Measurements from ENCODE around the gene RAVER2.
"Not testable (repeated sequence)": the region's sequence is repeated elsewhere in the genome, so short reads cannot be mapped to it uniquely, and the experiment has no call there.

Gene RAVER2

DNA sequence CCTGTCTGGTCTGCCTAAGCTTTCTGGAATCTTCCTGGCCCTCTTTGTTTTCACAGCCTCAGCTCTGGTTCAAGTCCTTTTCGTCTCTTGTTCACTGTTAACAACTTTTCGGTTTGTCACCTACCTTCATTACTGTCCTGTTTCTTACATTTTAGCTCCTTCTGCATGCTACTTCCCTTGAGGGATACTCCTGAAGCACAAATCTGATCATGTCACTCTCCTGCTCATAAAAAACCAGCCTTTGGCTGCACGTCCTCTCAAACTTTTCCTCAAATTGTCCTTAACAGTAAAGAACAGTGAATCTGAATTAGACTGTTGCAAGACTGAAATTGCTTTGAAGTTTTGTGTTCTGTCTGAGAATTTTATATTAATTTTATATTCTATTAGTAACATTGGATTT, 3.3 kb downstream of the RAVER2 start:
- DNase-seq (ENCODE audit: low read depth): no peak

DNA sequence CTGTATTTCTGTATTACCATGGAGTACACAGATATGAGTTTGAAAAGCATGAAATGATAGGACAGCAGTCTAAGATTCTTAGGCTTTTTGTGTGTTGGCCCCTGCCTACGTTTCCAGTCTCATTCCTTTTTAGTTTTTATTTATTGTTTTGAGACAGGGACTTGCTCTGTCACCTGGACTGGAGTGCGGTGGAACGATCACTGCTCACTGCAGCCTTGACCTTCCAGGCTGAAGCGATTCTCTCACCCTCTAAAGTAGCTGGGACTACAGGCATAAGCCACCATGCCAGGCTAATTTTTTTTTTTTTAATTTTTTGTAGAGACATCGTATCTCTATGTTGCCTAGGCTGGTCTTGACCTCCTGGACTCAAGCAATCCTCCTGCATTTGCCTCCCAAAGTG, 3.8 kb downstream of the RAVER2 start:
- no peak for DNase-seq (ENCODE audit: low read depth)

DNA sequence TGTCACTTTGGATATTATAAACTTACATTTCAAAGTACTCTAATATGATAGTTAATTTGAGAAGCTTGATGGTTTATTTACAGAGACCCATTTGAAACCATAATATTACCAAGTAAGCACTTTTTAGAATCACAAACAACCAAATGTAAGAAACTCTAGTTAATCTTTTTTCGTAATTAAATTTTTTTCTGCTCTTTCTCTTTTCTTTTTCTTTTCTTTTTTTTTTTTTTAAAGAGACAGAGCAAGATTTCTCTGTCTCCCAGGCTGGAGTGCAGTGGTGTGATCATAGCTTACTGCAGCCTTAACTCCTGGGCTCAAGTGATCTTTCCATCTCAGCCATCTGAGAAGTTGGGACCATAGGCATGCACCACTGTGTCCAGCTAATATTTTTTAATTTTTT, 5.2 kb downstream of the RAVER2 start:
- DNase-seq (ENCODE audit: low read depth): no peak

DNA sequence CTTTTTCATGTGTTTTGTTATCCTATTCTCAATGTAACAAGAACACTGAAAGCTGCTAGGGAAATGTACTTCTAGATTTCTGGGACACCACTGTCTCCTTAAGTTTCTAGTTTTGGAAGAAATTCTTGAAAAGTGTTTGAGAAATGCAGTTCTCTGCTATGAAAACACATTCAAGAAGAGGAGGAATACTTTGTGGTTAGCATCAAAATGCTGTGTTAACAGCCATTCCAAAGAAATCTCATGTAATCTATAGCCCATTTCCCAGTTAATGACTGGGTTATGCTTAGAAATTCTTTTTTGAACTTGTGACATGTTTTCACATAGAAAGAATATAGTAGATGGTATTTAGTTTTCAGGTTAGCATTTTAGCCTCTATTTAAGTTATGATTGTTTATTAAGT, 6.0 kb downstream of the RAVER2 start:
- no peak for DNase-seq (ENCODE audit: low read depth)

DNA sequence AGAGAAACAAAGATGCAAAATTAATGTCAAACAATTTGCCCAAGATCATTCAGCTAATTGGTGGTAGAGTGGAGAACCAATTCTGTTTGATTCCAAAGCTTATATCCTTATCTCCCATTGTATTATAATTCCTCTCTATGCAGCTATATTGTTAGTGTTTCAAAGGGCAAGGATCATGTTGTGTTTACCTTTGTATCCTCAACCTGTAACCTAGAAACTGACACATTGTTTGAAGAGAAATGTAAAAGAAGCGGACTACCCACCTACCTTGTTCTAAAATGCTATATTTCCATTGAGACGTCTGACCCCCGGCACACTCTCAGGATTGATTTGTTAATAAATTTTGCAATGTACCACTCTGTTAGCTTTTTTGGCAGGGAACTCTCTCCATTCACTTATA, 9.3 kb downstream of the RAVER2 start:
- DNase-seq (ENCODE audit: low read depth): no peak

DNA sequence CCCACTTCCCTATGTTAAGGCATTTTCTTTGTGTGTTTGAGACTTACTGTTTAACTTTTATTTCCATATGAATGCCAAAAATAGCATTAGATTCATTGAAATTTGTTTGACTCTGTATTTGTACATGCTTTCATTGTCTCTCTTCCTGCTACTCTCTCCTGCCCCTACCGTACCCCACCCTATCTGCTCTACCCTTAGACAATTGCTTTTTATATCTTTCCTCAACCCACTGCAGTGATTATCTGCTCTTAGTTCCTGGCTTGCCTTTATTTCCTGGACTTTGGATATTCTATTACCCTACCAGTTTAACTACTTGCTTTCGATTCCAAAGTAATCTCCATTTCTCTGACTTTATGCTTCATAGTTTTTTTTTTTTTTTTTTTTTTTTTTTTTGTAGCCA, 10.5 kb downstream of the RAVER2 start:
- no peak for DNase-seq (ENCODE audit: low read depth)

DNA sequence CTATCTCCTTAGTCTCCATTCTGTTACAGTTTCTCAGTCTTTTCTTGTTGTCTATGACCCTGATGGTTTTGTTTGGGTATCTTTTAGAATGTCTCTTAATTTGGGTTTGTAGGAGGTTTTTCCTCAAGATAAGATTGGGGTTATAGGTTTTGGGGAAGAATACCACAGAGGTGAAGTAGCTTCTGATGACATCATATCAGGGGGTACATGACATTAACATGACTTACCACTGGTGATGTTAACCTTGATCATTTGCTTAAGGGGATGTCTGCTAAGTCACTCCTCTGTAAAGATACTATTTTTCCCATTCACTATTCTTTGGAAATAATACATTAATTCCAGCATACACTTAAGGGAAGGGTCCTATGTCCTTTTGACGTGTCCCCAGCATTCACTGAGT, 11.9 kb downstream of the RAVER2 start:
- DNase-seq (ENCODE audit: low read depth): no peak

DNA sequence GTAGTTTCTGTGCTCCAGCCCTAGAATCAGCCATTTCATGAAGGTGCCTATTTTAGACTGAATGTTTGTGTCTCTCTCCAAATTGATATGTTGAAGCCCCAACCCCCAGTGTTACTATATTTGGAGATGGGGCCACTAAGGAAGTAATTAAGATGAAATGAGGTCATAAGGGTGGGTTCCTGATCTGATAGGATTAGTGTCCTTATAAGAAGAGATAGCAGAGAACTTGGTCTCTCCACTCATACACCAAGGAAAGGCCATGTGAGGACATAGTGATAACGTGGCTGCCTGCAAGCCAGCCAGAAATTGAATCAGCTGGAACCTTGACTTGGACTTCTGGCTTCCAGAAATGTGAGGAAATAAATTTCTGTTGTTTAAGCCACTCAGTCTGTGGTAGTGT, 12.3 kb downstream of the RAVER2 start:
- DNase-seq (ENCODE audit: low read depth): no peak

DNA sequence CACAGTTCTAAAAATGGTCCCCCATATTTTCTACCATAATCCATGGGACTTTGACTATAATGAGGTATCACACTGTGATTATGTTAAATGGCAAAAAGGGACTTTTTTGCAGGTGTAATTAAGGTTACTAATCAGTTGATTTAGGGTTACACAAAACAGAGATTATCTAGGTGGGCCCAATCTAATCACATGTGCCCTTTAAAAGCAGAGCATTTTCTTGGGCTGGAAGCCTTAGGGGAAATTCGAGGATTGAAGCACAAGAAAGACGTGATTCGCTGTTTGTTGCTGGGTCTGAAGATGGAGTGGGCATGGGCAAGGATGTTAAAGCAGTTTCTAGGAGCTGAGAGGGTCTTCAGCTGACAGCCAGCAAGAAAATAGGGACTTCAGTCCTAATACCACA, 13.4 kb downstream of the RAVER2 start:
- DNase-seq (ENCODE audit: low read depth): no peak

DNA sequence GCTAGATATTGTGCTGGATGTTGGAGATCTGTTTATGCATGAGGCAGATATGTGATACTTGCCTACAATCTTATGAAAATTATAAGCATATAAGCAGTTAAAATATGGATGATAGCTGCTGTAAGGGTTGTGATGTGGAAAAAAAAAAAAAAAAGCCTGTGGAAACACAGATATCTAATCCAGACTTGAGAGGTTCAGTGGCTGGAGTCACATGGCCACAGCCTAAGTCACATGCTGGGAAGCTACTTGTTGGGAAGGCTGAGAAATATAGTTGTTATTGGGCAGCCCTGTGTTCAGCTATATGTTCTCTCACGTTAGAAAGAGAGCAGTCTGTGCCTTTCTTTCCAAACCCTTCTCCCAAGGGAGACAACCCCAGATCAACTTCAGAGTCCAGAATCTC, 15.1 kb downstream of the RAVER2 start:
- no peak for DNase-seq (ENCODE audit: low read depth)

DNA sequence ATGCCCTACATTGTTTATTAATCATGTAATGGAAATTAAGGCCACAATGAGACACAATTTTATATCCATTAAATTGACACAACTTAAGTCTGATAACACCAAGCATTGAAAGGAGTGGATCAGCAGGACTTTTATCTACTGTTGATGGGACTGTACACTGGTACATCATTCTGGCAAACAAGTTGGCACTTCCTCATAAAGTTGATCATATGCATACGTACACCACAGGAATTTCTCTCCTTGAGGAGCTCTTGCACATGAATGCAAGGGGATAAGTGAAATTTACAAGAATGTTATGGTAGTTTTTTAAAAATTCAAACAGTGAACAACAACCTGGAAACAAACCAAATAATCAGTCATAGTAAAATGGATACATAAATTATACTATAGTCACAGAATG, 20.1 kb downstream of the RAVER2 start:
- DNase-seq (ENCODE audit: low read depth): no peak

DNA sequence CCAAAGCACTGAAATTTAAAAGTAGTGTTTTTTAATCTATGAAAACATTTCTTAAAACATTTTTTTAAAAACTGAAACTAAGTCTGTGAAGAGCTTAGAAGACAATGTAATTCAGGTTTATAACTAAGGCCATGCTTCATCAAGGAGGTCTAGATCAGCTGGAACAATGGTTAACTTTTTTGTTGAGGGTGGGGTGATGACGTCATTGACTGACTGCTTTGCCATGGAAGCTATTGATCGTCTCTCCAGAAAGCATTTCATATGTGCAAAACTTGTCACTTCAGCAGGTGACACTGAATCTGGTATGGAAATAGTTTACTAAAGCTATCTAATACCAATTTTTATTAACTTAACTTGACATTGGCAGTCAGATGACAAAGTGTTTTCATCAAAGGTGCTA, 21.0 kb downstream of the RAVER2 start:
- no peak for DNase-seq (ENCODE audit: low read depth)

DNA sequence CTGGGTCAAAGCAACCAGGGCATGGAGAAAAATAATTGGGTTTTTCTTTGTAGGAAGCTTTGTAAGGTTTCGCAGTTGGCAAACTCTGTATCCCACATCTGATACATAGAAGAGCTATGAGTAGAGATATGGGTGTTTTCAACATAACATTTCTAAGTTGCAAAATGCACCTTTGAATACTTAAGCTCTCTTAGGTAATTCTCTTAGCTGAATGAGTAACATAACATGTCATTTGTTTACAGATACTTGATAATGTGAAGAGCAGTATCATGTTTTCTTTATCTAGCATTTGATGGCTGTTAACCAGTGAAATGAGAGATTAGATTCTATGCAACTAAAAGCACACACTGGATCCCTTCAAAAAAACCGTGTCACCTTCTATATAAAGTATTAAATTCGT, 21.6 kb downstream of the RAVER2 start:
- no peak for DNase-seq (ENCODE audit: low read depth)

DNA sequence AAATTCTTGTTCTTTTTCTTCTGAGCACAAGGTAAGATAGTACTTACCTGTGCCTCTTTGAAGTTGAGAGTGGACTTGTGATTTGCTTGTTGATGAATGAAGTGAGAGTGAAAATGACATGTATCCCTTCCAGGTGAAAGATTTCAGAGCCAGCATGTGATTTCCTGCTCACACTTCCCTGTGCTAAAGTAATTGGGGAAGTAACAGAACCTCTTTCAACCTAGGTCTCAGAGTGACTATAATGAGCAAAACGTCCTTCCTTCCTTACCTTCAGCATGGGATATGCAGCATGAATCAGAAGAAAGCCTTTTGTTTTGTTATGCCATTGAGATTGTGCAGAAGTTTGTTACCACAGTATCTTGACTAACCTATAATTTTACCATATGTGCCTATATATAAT, 24.6 kb downstream of the RAVER2 start:
- no peak for DNase-seq (ENCODE audit: low read depth)

DNA sequence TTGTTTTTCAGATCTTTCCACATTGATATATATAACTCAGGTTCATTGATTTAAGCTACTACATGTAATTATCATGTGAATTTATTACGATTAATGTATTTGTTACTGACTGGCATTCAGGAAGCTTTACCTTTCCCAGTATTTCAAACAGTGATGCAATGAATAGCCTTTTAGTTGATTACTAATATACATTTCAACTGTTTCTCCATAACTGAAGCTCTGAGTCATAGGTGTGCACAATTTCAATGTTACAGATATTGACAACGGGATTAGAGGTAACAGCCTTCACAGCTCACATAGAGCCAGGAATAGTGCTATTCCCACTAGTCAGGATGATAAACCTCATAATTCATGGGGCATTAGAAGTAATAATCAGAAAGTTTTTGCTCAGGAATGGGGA, 25.1 kb downstream of the RAVER2 start:
- no peak for DNase-seq (ENCODE audit: low read depth)

DNA sequence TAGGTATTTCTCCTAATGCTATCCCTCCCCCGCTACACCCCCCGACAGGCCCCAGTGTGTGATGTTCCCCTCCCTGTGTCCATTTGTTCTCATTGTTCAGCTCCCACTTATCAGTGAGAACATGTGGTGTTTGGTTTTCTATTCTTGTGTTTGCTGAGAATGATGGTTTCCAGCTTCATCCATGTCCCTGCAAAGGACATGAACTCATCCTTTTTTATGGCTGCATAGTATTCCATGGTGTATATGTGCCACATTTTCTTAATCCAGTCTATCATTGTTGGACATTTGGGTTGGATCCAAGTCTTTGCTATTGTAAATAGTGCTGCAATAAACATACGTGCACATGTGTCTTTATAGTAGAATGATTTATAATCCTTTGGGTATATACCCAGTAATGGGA, 28.4 kb downstream of the RAVER2 start:
- DNase-seq (ENCODE audit: low read depth): not testable (repeated sequence)

DNA sequence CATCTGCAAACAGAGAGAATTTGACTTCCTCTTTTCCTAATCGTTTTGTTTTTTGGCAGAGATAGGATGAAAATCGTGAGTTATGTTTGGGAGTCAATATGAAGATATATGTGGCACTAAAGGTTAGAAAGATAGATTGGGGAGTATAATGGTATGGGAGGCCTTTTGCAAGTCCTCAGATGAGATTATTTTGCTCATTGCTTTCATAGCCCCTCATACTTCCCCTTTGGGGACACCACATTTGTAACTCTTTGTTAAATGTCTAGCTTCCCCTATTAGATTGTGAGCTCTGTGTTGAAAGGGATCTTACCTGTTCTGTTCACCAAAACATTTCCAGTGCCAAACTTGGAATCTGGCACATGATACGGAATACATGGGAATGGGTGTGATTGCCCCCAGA, 30.2 kb downstream of the RAVER2 start:
- DNase-seq (ENCODE audit: low read depth): no peak

DNA sequence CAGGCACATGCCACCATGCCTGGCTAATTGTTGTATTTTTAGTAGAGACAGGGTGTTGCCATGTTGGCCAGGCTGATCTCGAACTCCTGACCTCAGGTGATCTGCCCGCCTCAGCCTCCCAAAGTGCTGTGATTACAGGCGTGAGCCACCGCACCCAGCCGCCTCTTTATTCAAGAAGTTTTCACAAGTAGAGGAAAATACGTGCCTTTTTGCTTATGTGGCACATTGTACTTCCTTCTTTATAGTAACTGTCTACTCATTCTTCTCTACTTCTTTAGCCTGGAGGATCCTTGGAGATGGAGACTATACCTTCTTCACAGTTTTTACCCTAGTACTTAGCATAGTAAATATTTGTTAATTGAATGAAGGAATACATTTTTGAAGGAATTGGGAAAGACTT, 37.2 kb downstream of the RAVER2 start:
- DNase-seq (ENCODE audit: low read depth): not testable (repeated sequence)

DNA sequence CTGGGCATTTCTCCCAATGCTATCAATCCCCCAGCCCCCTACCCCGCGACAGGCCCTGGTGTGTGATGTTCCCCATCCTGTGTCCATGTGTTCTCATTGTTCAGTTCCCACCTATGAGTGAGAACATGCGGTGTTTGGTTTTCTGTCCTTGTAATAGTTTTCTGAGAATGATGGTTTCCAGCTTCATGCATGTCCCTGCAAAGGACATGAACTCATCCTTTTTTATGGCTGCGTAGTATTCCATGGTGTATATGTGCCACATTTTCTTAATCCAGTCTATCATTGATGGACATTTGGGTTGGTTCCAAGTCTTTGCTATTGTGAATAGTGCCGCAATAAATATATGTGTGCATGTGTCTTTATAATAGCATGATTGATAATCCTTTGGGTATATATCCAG, 38.0 kb downstream of the RAVER2 start:
- DNase-seq (ENCODE audit: low read depth): not testable (repeated sequence)

DNA sequence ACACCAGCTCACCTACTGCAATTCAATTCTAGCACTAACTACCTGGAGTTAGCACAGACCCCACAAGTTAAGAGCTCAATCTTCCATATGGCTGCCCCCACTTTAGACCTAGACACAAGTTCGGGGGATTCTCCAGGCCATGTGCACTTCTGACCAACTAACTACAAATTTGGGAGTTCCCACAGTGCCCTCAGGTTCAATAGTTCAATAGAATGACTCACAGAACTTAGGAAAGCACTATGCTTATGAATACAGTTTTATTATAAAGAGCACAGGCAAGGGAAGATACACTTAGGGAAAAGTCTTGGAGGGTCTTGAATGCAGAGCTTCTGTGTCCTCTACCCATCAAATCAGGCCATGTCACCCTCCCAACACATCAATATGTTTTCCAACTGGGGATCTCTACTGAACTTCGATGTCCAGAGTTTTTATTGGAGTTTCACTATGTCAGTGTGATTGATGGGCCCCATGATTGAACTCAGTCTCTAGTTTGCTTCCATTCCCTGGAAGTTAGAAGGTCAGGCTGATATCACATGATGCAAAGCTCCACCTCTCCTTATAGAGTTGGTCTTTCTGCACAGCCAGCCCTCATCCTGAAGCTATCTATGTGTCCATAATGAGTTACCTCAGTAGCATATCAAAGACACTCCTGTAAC, 46.1 kb downstream of the RAVER2 start:
- DNase-seq (ENCODE audit: low read depth): no peak

DNA sequence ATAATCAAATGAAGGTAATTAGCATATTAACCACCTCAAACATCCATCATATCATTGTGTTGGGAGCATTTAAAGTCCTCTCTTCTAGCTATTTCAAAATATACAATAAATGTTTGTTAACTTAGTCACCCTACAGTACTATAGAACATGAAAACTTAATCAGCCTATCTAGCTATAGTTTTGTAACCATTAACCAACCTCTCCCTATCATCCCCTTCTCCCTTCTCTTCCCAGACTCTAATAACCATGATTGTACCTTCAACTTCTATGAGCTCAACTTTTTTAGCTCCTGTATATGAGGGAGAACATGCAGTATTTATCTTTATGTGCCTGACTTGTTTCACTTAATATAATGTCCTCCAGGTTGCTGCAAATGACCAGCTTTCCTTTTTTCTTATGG, 54.0 kb downstream of the RAVER2 start:
- DNase-seq (ENCODE audit: low read depth): no peak

DNA sequence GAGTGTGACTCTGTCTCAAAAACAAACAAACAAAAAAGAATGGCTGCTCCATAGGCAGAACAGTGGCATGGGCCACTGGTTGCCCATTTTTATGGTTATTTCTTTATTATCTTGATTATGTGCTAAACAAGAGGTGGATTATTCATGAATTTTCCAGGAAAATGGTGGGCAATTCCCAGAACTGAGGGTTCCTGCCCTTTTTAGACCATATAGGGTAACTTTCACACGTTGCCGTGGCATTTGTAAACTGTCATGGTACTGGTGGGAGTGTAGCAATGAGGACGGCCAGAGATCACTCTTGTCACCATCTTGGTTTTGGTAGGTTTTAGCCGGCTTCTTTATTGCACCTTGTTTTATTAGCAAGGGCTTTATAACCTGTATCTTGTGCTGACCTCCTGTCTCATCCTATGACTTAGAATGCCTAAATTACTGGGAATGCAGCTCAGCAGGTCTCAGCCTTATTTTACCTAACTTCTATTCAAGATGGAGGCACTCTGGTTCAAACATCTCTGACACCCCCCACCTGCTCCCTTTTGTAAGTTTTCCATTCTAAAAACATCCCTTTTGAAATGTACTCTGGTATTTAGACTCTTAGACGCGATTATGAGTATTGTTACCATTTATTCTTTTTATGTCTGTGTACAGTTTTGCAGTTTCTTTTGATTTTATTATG, 57.1 kb downstream of the RAVER2 start:
- no peak for DNase-seq (ENCODE audit: low read depth)

DNA sequence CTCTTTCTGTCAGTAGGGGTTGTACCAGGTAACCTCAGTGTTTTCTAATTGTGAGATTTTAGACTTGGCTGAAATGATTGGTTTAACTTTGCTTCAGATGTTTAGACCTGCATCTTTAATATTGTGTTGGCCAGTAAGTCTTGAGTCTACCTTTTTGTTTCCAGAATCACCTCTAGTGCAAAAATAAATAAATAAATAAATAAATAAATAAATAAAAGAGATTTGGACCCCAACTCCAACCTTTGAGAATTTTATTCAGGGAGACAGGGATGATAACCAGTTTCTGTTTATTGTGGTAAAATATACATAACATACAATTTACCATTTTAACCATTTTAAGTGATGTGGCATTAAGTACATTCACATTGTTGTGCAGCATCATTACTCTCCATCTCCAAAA, 64.4 kb downstream of the RAVER2 start:
- no peak for DNase-seq (ENCODE audit: low read depth)

DNA sequence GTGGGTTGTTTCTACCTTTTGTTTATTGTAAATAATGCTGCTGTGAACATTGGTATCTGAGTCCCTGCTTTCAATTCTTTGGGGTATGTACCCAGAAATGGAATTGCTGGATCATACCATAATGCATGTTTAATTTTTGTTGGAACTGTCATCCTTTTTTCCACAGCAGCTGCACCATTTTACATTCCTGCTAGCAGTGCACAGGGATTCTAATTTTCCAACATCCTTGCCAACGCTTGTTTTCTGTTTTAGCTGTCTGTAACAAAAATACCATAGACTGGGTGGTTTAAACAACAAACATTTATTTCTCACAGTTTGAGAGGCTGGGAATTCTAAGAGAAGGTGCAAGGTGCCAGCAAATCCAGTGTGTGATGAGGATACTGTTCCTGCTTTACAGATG, 65.1 kb downstream of the RAVER2 start:
- no peak for DNase-seq (ENCODE audit: low read depth)

All from stimulated activated CD8-positive, alpha-beta memory T cell treated with anti-CD3 and anti-CD28 coated beads, Interleukin-12 subunit alpha, Interleukin-12 subunit beta, amount 100 ng/mL, for 4 hours (primary cell).